ENCODE results near the gene CEP43.

CEP43 gene

GRCh38 chr6:166999145-166999883, at the start of gene CEP43:
TSS of gene CEP43 (plus strand) at chr6:166999397. CDS start at chr6:166999413, 16 bp downstream.
- DNase-seq, result peak; percentile 76

- DNase-seq, result no peak
These were observed 49.4 kb upstream of the CEP43 start for GRCh38 chr6:166949528-166950442.

GRCh38 chr6:166950443-166950821, 48.8 kb upstream of the CEP43 start:
- DNase-seq, result no peak

GRCh38 chr6:166950892-166951669, 48.1 kb upstream of the CEP43 start:
- DNase-seq, result peak; percentile 55

- no peak for DNase-seq
These were observed 47.5 kb upstream of the CEP43 start for GRCh38 chr6:166951670-166952060.

GRCh38 chr6:166952121-166952520, 47.1 kb upstream of the CEP43 start:
- DNase-seq, result no peak

- no peak for DNase-seq
These were observed 46.4 kb upstream of the CEP43 start for GRCh38 chr6:166952567-166953486.

- no peak for DNase-seq
These were observed 45.0 kb upstream of the CEP43 start for GRCh38 chr6:166954118-166954713.

GRCh38 chr6:166955121-166955864, 43.9 kb upstream of the CEP43 start:
- DNase-seq, result no peak

GRCh38 chr6:166955865-166956443, 43.2 kb upstream of the CEP43 start:
- no peak for DNase-seq

GRCh38 chr6:166956444-166957086, 42.6 kb upstream of the CEP43 start, which contains the start of gene RNASET2:
TSS of gene RNASET2 (minus strand) at chr6:166956550. CDS start at chr6:166956182, 368 bp downstream.
- peak; percentile 99 for DNase-seq

- no peak for DNase-seq
These were observed 42.0 kb upstream of the CEP43 start for GRCh38 chr6:166957087-166957804.

- DNase-seq, result no peak
These were observed 41.5 kb upstream of the CEP43 start for GRCh38 chr6:166957805-166958076.

GRCh38 chr6:166958926-166959861, 40.0 kb upstream of the CEP43 start:
- DNase-seq, result no peak

- DNase-seq, result no peak
These were observed 39.1 kb upstream of the CEP43 start for GRCh38 chr6:166959911-166960608.

GRCh38 chr6:166960609-166960978, 38.6 kb upstream of the CEP43 start:
- DNase-seq, result no peak

GRCh38 chr6:166966268-166966667, 32.9 kb upstream of the CEP43 start:
- DNase-seq, result no peak

Data from activated T-cell treated with anti-CD3 and anti-CD28 coated beads for 4 hours (primary cell).